Thyroid gland (tissue), 4 donors: ENCODE results near the gene TEX51. TPM values are rescaled to one million over a fixed set of nuclear protein-coding genes. Genes with fewer than 3 reads are reported as not detected.

Experiments
- DNase-seq, 2 donors: peaks; one replicate each; pipeline ENCODE4 v3.0.0-alpha.2; 2019
- H3K27ac ChIP-seq, 3 donors: fragments of 200-600 bp; sonication (generic); 1 replicate in 2 of 3; 2 replicates in 1 of 3; pipeline ENCODE4 v1.5.1; 2016 to 2019; ENCODE audit warnings: mild to moderate bottlenecking in 1 of 3, moderate library complexity in 1 of 3
- H3K27me3 ChIP-seq: fragments of 200-600 bp; sonication (generic); one replicate; pipeline ENCODE4 v1.5.1; 2019
- H3K36me3 ChIP-seq, 2 donors: fragments of 200-600 bp; sonication (generic); one replicate each; pipeline ENCODE4 v1.5.1; 2016 to 2019
- H3K4me1 ChIP-seq, 2 donors: fragments of 200-600 bp; sonication (generic); one replicate each; pipeline ENCODE4 v1.5.1; 2017 to 2019
- H3K4me3 ChIP-seq, 3 donors: fragments of 200-600 bp; sonication (generic); replicated peaks in 1 of 3; 1 replicate in 2 of 3; 2 replicates in 1 of 3; pipeline ENCODE4 v1.5.1; 2016; ENCODE audit warnings: mild to moderate bottlenecking in 1 of 3
- H3K9me3 ChIP-seq: fragments of 200-600 bp; sonication (generic); one replicate; pipeline ENCODE4 v1.5.1; 2017
- CTCF ChIP-seq, 6 experiments: fragments of 200-600 bp in 3 of 6; fragments of 450-650 bp in 3 of 6; sonication (generic) in 3 of 6; IDR thresholded peaks; one replicate each; pipeline ENCODE4 v1.5.1; 2016 to 2019; ENCODE audit warnings: antibody characterized with exemption in 6 of 6, mild to moderate bottlenecking in 2 of 6, inconsistent platforms in 1 of 6, moderate library complexity in 1 of 6
- POLR2A ChIP-seq, 2 donors: fragments of 450-650 bp; IDR thresholded peaks; one replicate each; pipeline ENCODE4 v1.6.1; 2017; ENCODE audit warnings: antibody characterized with exemption in 2 of 2, mild to moderate bottlenecking in 2 of 2, moderate library complexity in 1 of 2
- WGBS, 2 donors: methylation state at CpG; one replicate each; pipeline ENCODE4 v1.1.5; 2017; 5-methylcytosine and 5-hydroxymethylcytosine counted together
- intact Hi-C: fragments of 100-400 bp; cut with DNase I; formaldehyde crosslinking; loops from one replicate; pipeline ENCODE4 v1.15.1; 2023
- total RNA-seq, 4 donors: library from RNA; depleted of rRNA; stranded (reverse); fragments of >200 nt; gene quantifications; one replicate each; pipeline ENCODE4 v1.2.3, GENCODE V29; 2016

The TEX51 gene
- total RNA-seq, 4 donors from 2014 or later, result not detected

GRCh38 chr2:126851756-126852155, 46.9 kb upstream of the TEX51 start:
- H3K4me3 ChIP-seq, result no peak overlapping the region
- 89% methylated on average over 1 of the region's 1 CpG for WGBS, 2 donors
- TF ChIP-seq CTCF (IDR thresholded peaks at IDR 0.05) (no peak), POLR2A (IDR thresholded peaks at IDR 0.05) (no peak)
- intact Hi-C loops, result no loop called here
- DNase-seq, result no peak
- H3K27me3 ChIP-seq, result no peaks in the 10 kb centered on the region
- no peak overlapping the region for H3K27ac ChIP-seq
- H3K36me3 ChIP-seq, result no peaks in the 10 kb centered on the region
- no peaks in the 10 kb centered on the region for H3K4me1 ChIP-seq
- H3K9me3 ChIP-seq, result no peaks in the 10 kb centered on the region

- DNase-seq, result no peak
- no peaks in the 10 kb centered on the region for H3K36me3 ChIP-seq
Measured at GRCh38 chr2:126852361-126852760, 46.3 kb upstream of the TEX51 start.

GRCh38 chr2:126855606-126856005, 43.1 kb upstream of the TEX51 start:
- TF ChIP-seq CTCF (IDR thresholded peaks at IDR 0.05) (no peak), POLR2A (IDR thresholded peaks at IDR 0.05) (no peak)
- intact Hi-C loops, result no loop called here

More at GRCh38 chr2:126852361-126852760, 46.3 kb upstream of the TEX51 start:
- intact Hi-C loops, result no loop called here
- H3K9me3 ChIP-seq, result no peaks in the 10 kb centered on the region
- H3K27me3 ChIP-seq, result no peaks in the 10 kb centered on the region
- H3K4me3 ChIP-seq, result no peak overlapping the region
- WGBS, 2 donors, result 53 to 68% methylated on average over 1 of the region's 1 CpG
- H3K27ac ChIP-seq, result no peak overlapping the region
- no peaks in the 10 kb centered on the region for H3K4me1 ChIP-seq
- TF ChIP-seq CTCF (IDR thresholded peaks at IDR 0.05) (no peak), POLR2A (IDR thresholded peaks at IDR 0.05) (no peak)

GRCh38 chr2:126856403-126856802, 42.3 kb upstream of the TEX51 start:
- Histone ChIP-seq H3K27ac (no peak overlapping the region), H3K27me3 (no peaks in the 10 kb centered on the region), H3K4me1 (no peaks in the 10 kb centered on the region), H3K9me3 (no peaks in the 10 kb centered on the region), H3K36me3 (no peaks in the 10 kb centered on the region), H3K4me3 (no peak overlapping the region)
- TF ChIP-seq POLR2A (IDR thresholded peaks at IDR 0.05) (no peak), CTCF (IDR thresholded peaks at IDR 0.05) (no peak)
- peak; percentile 3 to 18 for DNase-seq
- intact Hi-C loops, result no loop called here
- 61 to 69% methylated on average over 3 to 5 of the region's 6 CpGs for WGBS, 2 donors

More at GRCh38 chr2:126855606-126856005, 43.1 kb upstream of the TEX51 start:
- no peak for DNase-seq
- H3K36me3 ChIP-seq, result no peaks in the 10 kb centered on the region
- no peaks in the 10 kb centered on the region for H3K4me1 ChIP-seq
- H3K27me3 ChIP-seq, result no peaks in the 10 kb centered on the region
- WGBS, 2 donors, result 63 to 77% methylated on average over 3 of the region's 3 CpGs
- no peak overlapping the region for H3K4me3 ChIP-seq
- H3K27ac ChIP-seq, result no peak overlapping the region
- no peaks in the 10 kb centered on the region for H3K9me3 ChIP-seq

- TF ChIP-seq CTCF (IDR thresholded peaks at IDR 0.05) (no peak), POLR2A (IDR thresholded peaks at IDR 0.05) (no peak)
- no peaks in the 10 kb centered on the region for H3K27me3 ChIP-seq
- no peak overlapping the region for H3K27ac ChIP-seq
- no peaks in the 10 kb centered on the region for H3K9me3 ChIP-seq
- H3K4me3 ChIP-seq, result no peak overlapping the region
- DNase-seq, result no peak
- H3K4me1 ChIP-seq, result no peaks in the 10 kb centered on the region
- intact Hi-C loops, result no loop called here
- WGBS, 2 donors, result 50 to 100% methylated on average over 1 to 3 of the region's 3 CpGs
- H3K36me3 ChIP-seq, result no peaks in the 10 kb centered on the region
Measured at GRCh38 chr2:126857502-126857901, 41.2 kb upstream of the TEX51 start.
